Measurements from ENCODE around the gene ZAP70.

ZAP70 gene

GRCh38 chr2:97735161-97735561 is 21.8 kb downstream of the ZAP70 start:
- peak; percentile 46 for DNase-seq

- DNase-seq, result no peak
Measured at GRCh38 chr2:97736185-97736584, 22.8 kb downstream of the ZAP70 start.

DNA sequence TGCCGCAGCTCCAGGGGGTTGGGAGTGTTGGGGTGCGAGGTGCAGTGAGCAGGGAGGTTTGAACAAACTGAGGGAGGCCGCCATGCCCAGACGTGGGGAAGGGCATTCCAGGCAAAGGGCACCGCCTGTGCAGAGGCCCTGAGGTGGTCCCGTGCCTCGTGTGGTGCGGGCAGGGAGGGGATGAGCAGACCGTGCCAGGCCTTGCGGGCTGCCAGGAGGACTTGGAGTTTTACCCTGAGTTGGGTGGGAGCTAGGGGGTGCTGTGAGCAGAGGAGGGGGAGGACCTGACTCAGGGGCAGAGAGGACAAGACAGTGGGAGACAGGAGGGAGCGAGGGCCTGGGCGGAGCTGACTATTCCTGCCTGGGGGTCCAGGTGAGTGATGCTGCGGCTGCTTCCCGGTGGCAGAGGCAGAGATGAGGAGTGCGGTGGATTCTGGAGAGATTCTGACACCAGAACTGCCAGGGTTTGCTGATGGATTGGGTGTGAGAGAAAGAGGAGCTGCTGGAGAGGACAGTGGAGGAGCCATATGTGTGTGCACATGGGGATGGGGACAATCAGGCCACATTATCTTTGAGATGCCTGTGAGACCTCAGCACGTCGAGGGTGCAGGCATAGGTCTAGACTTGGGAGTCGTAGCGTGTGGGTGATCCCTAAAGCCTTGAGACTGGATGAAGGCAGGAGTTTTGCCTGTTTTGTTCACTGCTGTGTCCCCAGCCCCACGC is 23.4 kb downstream of the ZAP70 start:
- DNase-seq, result peak; percentile 49

DNA sequence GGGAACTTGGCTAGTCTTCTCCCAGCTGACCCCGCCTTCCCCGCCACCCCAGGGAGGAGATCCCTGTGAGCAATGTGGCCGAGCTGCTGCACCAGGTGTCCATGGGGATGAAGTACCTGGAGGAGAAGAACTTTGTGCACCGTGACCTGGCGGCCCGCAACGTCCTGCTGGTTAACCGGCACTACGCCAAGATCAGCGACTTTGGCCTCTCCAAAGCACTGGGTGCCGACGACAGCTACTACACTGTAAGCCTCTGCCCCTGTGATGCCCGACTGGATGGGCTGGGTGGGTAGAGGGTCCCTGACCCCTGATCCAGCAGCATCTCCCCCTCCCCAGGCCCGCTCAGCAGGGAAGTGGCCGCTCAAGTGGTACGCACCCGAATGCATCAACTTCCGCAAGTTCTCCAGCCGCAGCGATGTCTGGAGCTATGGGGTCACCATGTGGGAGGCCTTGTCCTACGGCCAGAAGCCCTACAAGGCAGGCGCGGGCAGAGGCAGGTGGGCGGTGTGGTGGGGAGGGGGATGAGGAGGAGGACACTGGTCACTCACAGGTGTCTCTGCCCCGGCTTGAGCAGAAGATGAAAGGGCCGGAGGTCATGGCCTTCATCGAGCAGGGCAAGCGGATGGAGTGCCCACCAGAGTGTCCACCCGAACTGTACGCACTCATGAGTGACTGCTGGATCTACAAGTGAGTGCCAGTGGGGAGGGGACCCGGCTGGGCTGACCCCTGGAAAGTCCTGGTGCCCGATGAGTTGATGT is 24.2 kb downstream of the ZAP70 start:
- peak; percentile 52 for DNase-seq

DNA sequence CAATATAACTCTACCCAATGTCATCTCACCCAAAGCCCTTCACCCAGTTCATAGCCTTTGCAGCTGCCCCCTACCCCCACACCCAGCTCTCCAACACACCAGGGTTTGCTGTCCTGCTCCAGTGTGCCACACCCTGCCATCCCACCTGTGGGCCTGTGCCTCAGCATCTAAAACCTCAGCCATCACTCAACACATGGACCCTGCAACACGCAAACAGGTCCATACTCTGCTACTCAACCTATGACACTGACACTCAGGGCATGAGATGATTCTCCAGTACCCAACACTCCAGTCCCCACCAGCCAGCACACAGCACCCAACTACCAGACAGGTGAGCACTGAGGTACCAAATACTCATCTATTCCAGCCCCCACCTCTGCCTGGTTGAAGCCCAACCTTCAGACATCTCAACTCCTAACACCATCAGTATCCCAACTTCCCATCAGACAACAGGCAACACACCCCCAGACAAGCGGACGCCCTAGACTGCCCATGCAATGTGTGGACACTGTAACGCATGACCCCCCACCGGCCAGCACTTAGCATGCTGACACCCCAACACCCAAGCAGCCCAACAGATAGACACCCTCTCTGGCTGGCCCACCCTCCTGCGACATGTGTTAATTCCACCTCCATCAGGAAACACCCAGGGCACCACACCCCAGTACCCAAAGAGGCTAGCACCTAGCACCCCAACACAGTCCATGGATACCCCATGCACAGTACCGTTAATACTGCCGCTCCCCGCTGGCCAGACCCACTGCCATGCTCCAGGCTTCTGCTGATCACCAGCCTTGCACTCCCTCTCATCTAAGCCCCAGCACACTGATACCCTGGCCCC is 25.0 kb downstream of the ZAP70 start:
- DNase-seq, result peak; percentile 48

GRCh38 chr2:97739020-97739892 is 25.9 kb downstream of the ZAP70 start:
- DNase-seq, result peak; percentile 51

- DNase-seq, result no peak
Measured at GRCh38 chr2:97739893-97740245, 26.5 kb downstream of the ZAP70 start.

- DNase-seq, result peak; percentile 82
Measured at GRCh38 chr2:97740590-97741182, 27.3 kb downstream of the ZAP70 start.

- DNase-seq, result peak; percentile 53
Measured at GRCh38 chr2:97741251-97741650, 27.9 kb downstream of the ZAP70 start.

- peak; percentile 54 for DNase-seq
Measured at GRCh38 chr2:97741686-97742085, 28.3 kb downstream of the ZAP70 start.

DNA sequence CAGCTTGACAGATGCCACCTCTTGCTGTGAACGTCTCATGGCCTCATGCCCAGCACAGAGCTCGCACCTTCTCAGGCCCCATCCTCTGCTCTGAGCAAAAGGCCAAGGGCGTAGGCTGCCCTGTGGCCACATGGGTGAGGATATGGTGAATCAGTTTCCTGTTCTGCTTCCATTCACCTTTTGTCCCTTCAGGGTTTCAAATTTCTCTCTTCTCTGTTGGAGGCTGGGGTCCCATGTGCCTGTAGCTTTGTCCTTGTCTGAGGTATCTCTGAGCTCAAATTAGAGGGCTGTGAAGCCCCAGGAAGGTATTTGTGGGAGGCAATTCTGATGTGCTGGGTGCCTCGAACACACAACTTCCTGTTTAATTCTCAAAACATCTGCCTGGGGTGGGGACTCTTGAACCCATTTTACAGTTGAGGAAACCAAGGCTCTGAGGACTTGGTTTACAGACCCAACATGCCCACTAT is 29.0 kb downstream of the ZAP70 start:
- DNase-seq, result peak; percentile 66

DNA sequence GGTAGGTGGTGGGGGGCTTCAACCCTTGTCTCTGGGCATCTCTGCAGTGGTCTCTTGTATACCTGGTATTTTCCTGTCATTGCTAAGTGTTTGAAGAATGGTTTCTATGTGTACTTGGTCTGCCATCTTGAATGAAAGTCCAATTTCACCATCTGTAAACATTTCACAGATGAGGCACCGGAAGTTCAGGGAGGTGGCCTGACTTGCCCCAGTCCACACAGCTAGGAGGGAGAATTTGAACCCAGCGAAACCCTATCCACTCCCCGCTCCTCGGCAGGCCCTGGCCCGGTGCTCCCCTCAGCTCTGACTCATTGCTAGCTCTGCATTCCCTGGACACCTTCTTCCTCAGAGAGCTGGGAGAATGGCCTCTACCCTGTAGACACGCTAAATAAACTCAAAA is 30.5 kb downstream of the ZAP70 start:
- DNase-seq, result peak; percentile 43

DNA sequence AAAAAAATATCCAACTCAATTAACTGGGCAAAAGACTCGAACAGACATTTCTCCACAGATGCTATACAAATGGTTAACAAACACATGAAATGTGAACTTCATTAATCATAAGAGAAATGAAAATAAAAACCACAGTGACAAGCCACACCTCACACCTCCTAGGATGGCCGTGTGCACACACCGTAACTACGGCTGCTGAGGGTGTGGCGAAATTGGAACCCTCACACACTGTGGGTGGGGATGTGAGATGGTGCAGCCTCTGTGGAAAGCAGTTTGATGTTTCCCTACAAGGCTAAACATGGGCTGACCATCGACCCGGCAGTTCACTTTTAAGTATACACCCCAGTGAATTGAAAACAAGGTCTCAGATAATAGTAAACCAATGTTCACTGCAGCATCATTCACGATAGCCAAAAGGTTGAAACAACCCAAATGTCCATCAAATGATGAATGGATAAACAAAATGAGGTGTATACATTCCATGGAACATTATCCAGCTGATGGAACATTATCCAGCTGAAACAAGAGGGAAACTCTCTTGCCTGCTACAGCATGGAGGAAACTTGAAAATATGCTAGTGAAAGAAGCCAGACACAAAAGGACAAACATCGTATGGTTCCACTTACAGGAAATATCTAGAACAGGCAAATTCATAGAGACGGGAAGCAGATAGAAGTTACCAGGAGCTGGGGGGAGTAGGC is 32.2 kb downstream of the ZAP70 start:
- DNase-seq, result peak; percentile 78

DNA sequence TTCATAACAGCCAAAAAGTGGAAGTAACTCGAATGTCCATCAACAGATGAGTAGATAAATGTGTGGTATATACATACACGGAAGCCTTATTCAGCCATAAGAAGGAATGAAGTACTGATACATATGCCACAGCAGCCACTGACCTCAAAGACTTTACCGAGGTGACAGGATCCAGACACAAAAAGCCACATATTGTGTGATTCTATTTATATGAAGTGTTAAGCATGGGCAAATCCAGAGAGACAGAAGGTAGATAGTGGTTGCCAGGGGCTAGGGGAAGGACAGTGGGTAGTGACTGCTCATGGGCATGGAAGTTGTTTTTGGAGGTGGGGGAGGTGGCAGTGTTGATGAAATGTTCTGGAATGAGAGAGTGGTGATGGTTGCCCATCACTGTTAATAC is 33.9 kb downstream of the ZAP70 start:
- DNase-seq, result no peak

DNA sequence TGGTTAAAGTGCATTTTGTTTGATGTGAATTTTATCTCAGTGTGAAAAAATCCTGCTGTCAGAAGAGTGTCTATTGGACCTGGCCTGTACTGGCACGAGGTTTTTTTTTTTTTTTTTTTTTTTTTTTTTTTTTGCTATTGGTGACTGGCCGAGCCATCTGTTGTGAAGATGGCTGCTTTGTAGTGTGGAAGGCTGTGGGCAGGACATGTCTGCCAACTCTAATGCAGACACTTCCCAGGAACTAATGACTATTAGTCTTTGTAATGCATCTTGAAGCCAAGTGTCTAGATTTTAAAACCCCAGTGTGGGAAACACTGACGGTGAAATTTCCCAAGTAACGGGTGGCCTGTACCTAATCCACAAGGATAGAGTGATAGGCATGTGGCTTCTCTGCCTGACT is 34.3 kb downstream of the ZAP70 start:
- no peak for DNase-seq

DNA sequence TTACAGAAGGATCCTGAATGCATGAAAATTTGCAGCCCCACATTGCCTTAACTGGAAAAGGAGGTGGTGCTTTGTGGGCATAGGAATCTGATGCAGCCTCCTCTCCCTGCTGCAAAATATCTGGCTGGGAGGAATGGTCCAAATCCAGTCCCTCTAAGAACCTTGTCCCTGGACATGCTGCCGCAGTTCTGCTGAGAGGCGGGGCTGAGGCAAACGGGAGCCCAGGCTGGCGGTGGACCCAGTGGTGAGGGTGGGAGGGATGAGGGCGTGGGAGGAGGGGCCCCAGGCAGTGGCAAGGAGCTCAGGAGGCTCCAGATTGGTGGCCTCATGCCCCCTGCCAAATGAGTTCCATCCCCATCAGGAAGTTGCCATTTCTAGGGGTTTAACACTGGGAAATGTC is 36.2 kb downstream of the ZAP70 start:
- peak; percentile 45 for DNase-seq

DNA sequence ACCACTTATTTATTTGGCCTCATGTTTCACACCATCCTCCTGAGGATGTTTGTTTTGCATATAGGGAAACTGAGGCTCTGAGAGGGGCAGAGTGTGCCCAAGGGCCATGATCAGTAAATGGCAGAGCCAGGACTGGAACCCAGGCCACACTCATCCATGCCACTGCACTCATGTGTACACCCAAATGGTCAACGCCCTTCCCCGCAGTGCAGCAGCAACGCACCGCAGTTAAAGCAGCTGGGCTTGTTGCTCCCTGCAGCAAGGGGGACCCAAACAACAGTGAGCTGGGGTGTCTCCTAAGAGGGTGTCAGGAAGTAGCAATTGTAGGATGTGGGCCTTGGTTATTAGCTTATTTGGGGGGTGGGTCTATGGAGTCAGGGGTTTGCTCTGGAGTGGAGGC is 36.6 kb downstream of the ZAP70 start:
- peak; percentile 40 for DNase-seq

GRCh38 chr2:97751752-97752151 is 38.4 kb downstream of the ZAP70 start:
- no peak for DNase-seq

- DNase-seq, result no peak
Measured at GRCh38 chr2:97752342-97753334, 39.3 kb downstream of the ZAP70 start.

DNA sequence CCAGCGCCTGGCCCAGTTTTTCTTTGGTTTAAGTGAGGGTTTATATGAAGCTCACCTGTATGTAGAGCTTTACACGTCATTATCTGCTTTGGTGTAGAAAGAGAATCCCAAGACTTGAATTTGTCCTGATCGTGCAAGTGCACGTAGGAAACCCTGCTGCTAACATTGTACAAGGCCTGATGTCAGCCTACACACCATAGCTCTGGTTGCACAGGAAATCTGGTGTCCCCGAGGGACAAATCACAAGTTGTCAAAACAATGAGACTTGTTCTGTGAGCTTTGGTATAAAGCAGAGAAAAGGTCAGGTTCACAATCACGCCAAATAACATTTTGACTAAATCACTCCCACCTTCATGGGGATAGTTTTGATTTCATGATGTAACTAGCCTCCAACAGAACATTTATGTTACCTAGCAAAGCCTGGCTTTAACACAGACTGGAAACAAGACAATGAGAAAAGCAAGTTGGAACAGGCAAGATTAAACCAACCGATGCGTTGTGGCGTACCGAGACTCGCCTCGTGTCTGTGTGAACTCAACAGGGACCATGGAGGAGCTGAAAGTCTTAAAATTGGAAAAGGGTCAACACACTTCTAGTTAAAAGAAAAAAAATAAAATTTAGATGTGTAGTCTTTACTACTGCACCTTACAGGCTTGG is 41.4 kb downstream of the ZAP70 start:
- no peak for DNase-seq

All from activated CD8-positive, alpha-beta memory T cell treated with anti-CD3 and anti-CD28 coated beads, Interleukin-2, amount 50 U/mL, for 48 hours (primary cell).